ENCODE results near the gene ADK. TPM values are rescaled to one million over a fixed set of nuclear protein-coding genes. Genes with fewer than 3 reads are reported as not detected.

Gene ADK
- polyA plus RNA-seq, 4 donors = 7.2 to 32.3 (median 16.1) TPM

GRCh38 chr10:74238031-74238431 lies 87.0 kb downstream of the ADK start:
- FAIRE-seq = no peak
- peak in 1 of 2 donors; percentile 13 for DNase-seq
- H3K27me3 ChIP-seq (ENCODE audit: control insufficient read depth in 3 of 3, insufficient read depth in 3 of 3, low read length in 3 of 3) = no peaks in the 10 kb centered on the region
- WGBS, 3 donors = 60 to 77% (median 71%) methylated on average over 6 of the region's 6 CpGs
- H3K9me3 ChIP-seq (ENCODE audit: control insufficient read depth in 2 of 2, insufficient read depth in 1 of 2, low read depth in 1 of 2, low read length in 1 of 2) = peaks cover 0 to 2% of the 10 kb centered on the region in 2 donors
- H3K36me3 ChIP-seq (ENCODE audit: control insufficient read depth in 3 of 3, insufficient read depth in 2 of 3, low read depth in 1 of 3, low read length in 3 of 3) = peaks cover 0 to 6% (median 5%) of the 10 kb centered on the region in 3 donors
- no peak overlapping the region for H3K27ac ChIP-seq (ENCODE audit: low read depth in 1 of 3, low read length in 2 of 3)
- no peak overlapping the region for H3K4me3 ChIP-seq (ENCODE audit: low read depth in 1 of 3, low read length in 3 of 3)
- no peaks in the 10 kb centered on the region for H3K4me1 ChIP-seq (ENCODE audit: control insufficient read depth in 3 of 3, insufficient read depth in 2 of 3, low read depth in 1 of 3, low read length in 2 of 3)

DNA sequence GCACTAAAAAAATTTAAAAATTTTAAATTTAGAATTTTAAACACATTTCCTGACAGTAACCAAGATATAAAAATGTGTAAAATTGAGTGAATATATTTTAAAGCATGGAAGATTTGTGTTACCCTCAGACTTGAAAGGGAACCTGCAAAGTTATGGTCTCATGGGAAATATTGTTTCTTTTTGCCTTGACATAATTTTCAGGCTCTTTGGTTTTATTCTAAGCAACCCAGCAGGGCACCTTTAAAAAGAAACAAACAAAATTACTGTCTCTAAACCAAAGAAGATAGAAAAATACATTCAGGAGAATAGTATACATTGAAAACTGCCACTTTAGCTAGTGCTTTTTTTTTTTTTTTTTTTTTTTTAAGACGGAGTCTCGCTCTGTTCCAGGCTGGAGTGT lies 87.5 kb downstream of the ADK start:
- no peaks in the 10 kb centered on the region for H3K27me3 ChIP-seq (ENCODE audit: control insufficient read depth in 3 of 3, insufficient read depth in 3 of 3, low read length in 3 of 3)
- WGBS, 3 donors = 90 to 100% (median 100%) methylated on average over 2 of the region's 2 CpGs
- peaks cover 0 to 10% (median 6%) of the 10 kb centered on the region in 3 donors for H3K36me3 ChIP-seq (ENCODE audit: control insufficient read depth in 3 of 3, insufficient read depth in 2 of 3, low read depth in 1 of 3, low read length in 3 of 3)
- H3K9me3 ChIP-seq (ENCODE audit: control insufficient read depth in 2 of 2, insufficient read depth in 1 of 2, low read depth in 1 of 2, low read length in 1 of 2) = peaks cover 0 to 2% of the 10 kb centered on the region in 2 donors
- H3K27ac ChIP-seq (ENCODE audit: low read depth in 1 of 3, low read length in 2 of 3) = no peak overlapping the region
- FAIRE-seq (no peak), DNase-seq (no peak)
- no peaks in the 10 kb centered on the region for H3K4me1 ChIP-seq (ENCODE audit: control insufficient read depth in 3 of 3, insufficient read depth in 2 of 3, low read depth in 1 of 3, low read length in 2 of 3)
- no peak overlapping the region for H3K4me3 ChIP-seq (ENCODE audit: low read depth in 1 of 3, low read length in 3 of 3)

DNA sequence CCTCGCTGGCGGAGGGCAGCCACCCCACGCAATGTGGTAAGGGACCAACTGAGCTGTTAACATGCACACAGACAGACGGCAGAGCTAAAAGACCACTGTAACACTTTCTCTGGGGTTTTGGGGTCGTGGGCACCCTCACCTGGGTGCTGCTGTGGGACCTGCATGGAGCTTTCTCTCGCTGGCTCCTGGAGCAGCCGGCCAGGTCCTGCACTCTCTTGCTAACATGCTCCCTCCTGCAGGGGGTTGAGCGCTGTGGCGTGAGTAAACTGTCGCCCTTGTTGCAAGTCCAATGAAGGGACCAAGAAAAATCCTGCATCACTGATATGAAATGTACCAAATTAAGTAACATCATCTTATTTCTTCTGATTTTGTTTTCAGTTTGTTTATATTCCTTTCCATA lies 92.0 kb downstream of the ADK start:
- Histone ChIP-seq H3K9me3 (ENCODE audit: control insufficient read depth in 2 of 2, insufficient read depth in 1 of 2, low read depth in 1 of 2, low read length in 1 of 2) (peaks cover 0 to 2% of the 10 kb centered on the region in 2 donors), H3K4me1 (ENCODE audit: control insufficient read depth in 3 of 3, insufficient read depth in 2 of 3, low read depth in 1 of 3, low read length in 2 of 3) (no peaks in the 10 kb centered on the region), H3K4me3 (ENCODE audit: low read depth in 1 of 3, low read length in 3 of 3) (no peak overlapping the region), H3K27me3 (ENCODE audit: control insufficient read depth in 3 of 3, insufficient read depth in 3 of 3, low read length in 3 of 3) (no peaks in the 10 kb centered on the region), H3K27ac (ENCODE audit: low read depth in 1 of 3, low read length in 2 of 3) (no peak overlapping the region), H3K36me3 (ENCODE audit: control insufficient read depth in 3 of 3, insufficient read depth in 2 of 3, low read depth in 1 of 3, low read length in 3 of 3) (peaks cover 0 to 11% (median 6%) of the 10 kb centered on the region in 3 donors)
- FAIRE-seq = no peak
- DNase-seq = no peak
- WGBS, 3 donors = 91 to 94% (median 92%) methylated on average over 10 of the region's 10 CpGs

GRCh38 chr10:74244097-74244685 lies 93.2 kb downstream of the ADK start:
- DNase-seq (peak; percentile 17 to 51), FAIRE-seq (peak; percentile 87)
- H3K9me3 ChIP-seq (ENCODE audit: control insufficient read depth in 2 of 2, insufficient read depth in 1 of 2, low read depth in 1 of 2, low read length in 1 of 2) = peaks cover 0 to 2% of the 10 kb centered on the region in 2 donors
- no peak overlapping the region for H3K4me3 ChIP-seq (ENCODE audit: low read depth in 1 of 3, low read length in 3 of 3)
- no peaks in the 10 kb centered on the region for H3K4me1 ChIP-seq (ENCODE audit: control insufficient read depth in 3 of 3, insufficient read depth in 2 of 3, low read depth in 1 of 3, low read length in 2 of 3)
- H3K27ac ChIP-seq (ENCODE audit: low read depth in 1 of 3, low read length in 2 of 3) = no peak overlapping the region
- H3K27me3 ChIP-seq (ENCODE audit: control insufficient read depth in 3 of 3, insufficient read depth in 3 of 3, low read length in 3 of 3) = no peaks in the 10 kb centered on the region
- peaks cover 0 to 11% (median 6%) of the 10 kb centered on the region in 3 donors for H3K36me3 ChIP-seq (ENCODE audit: control insufficient read depth in 3 of 3, insufficient read depth in 2 of 3, low read depth in 1 of 3, low read length in 3 of 3)
- WGBS, 3 donors = 5 to 6% (median 5%) methylated on average over 3 of the region's 3 CpGs

DNA sequence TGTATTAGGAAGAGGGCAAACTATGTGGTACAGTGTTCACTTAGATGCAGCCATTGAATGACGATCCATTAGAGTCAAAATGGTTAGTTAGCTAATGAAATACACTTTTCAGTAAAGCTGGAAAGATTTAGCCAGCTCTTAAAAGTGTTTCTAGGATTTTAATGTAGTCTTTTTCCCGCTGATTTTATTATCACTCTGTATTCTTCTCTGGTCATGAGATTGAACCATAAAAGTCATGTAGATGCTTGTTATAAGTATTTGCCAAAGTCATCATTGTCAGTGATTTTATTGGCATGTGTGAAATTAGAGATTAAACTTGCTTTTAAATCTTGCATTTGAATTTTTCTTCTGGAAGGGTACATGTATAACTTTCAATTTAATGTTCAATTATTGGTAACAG lies 93.8 kb downstream of the ADK start:
- no peak for FAIRE-seq
- H3K27me3 ChIP-seq (ENCODE audit: control insufficient read depth in 3 of 3, insufficient read depth in 3 of 3, low read length in 3 of 3) = no peaks in the 10 kb centered on the region
- 89 to 95% (median 93%) methylated on average over 2 of the region's 2 CpGs for WGBS, 3 donors
- peaks cover 0 to 2% of the 10 kb centered on the region in 2 donors for H3K9me3 ChIP-seq (ENCODE audit: control insufficient read depth in 2 of 2, insufficient read depth in 1 of 2, low read depth in 1 of 2, low read length in 1 of 2)
- no peak overlapping the region for H3K27ac ChIP-seq (ENCODE audit: low read depth in 1 of 3, low read length in 2 of 3)
- H3K36me3 ChIP-seq (ENCODE audit: control insufficient read depth in 3 of 3, insufficient read depth in 2 of 3, low read depth in 1 of 3, low read length in 3 of 3) = peaks cover 0 to 11% (median 6%) of the 10 kb centered on the region in 3 donors
- no peak for DNase-seq
- H3K4me3 ChIP-seq (ENCODE audit: low read depth in 1 of 3, low read length in 3 of 3) = no peak overlapping the region
- H3K4me1 ChIP-seq (ENCODE audit: control insufficient read depth in 3 of 3, insufficient read depth in 2 of 3, low read depth in 1 of 3, low read length in 2 of 3) = no peaks in the 10 kb centered on the region

DNA sequence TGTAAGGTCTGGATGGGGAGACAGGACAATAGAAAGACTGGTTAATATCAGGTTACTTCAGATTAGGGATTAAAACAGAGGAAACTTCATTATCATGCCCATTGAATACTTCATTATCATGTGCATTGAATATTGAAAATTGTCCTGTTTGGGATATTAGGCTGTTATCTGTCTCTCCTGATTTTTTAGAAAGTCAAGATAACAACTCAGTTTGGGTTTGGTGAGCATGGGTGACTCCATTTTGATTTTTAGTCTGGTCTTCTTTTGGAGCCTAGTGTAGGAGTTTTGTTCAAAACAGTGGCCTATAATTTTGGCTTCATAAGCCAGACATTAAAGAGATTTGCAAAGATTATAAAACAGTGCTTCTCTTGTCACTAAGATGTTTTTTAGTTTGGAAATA lies 95.5 kb downstream of the ADK start:
- Histone ChIP-seq H3K4me3 (ENCODE audit: low read depth in 1 of 3, low read length in 3 of 3) (no peak overlapping the region), H3K9me3 (ENCODE audit: control insufficient read depth in 2 of 2, insufficient read depth in 1 of 2, low read depth in 1 of 2, low read length in 1 of 2) (peaks cover 0 to 2% of the 10 kb centered on the region in 2 donors), H3K4me1 (ENCODE audit: control insufficient read depth in 3 of 3, insufficient read depth in 2 of 3, low read depth in 1 of 3, low read length in 2 of 3) (no peaks in the 10 kb centered on the region), H3K36me3 (ENCODE audit: control insufficient read depth in 3 of 3, insufficient read depth in 2 of 3, low read depth in 1 of 3, low read length in 3 of 3) (peaks cover 0 to 11% (median 6%) of the 10 kb centered on the region in 3 donors), H3K27me3 (ENCODE audit: control insufficient read depth in 3 of 3, insufficient read depth in 3 of 3, low read length in 3 of 3) (no peaks in the 10 kb centered on the region), H3K27ac (ENCODE audit: low read depth in 1 of 3, low read length in 2 of 3) (no peak overlapping the region)
- DNase-seq = no peak
- no peak for FAIRE-seq

GRCh38 chr10:74249865-74250264 lies 98.8 kb downstream of the ADK start:
- 98 to 100% (median 100%) methylated on average over 1 of the region's 1 CpG for WGBS, 3 donors
- no peak for FAIRE-seq
- no peaks in the 10 kb centered on the region for H3K27me3 ChIP-seq (ENCODE audit: control insufficient read depth in 3 of 3, insufficient read depth in 3 of 3, low read length in 3 of 3)

DNA sequence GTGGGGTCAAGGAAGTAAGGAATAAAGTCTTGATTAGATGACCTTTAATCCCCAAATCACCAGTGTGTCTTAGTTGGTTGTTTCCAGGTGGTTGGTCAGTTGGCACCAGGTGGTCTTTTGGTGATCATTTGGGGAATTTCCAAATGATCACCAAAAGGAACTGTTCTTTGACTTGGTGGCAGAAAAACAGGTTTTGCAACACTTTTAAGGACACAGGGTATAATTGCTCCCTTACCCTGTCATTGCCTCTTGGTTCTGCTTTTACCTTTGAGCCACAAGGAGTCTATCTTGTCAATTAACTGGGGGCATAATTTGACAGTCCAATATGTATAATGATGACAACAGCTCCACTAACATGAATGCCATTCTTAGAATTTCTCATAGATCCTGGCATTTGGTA lies 104.2 kb downstream of the ADK start:
- Histone ChIP-seq H3K9me3 (ENCODE audit: control insufficient read depth in 2 of 2, insufficient read depth in 1 of 2, low read depth in 1 of 2, low read length in 1 of 2) (no peaks in the 10 kb centered on the region), H3K4me1 (ENCODE audit: control insufficient read depth in 3 of 3, insufficient read depth in 2 of 3, low read depth in 1 of 3, low read length in 2 of 3) (no peaks in the 10 kb centered on the region), H3K27ac (ENCODE audit: low read depth in 1 of 3, low read length in 2 of 3) (no peak overlapping the region), H3K4me3 (ENCODE audit: low read depth in 1 of 3, low read length in 3 of 3) (no peak overlapping the region), H3K36me3 (ENCODE audit: control insufficient read depth in 3 of 3, insufficient read depth in 2 of 3, low read depth in 1 of 3, low read length in 3 of 3) (no peaks in the 10 kb centered on the region), H3K27me3 (ENCODE audit: control insufficient read depth in 3 of 3, insufficient read depth in 3 of 3, low read length in 3 of 3) (no peaks in the 10 kb centered on the region)
- FAIRE-seq (no peak), DNase-seq (peak in 1 of 2 donors; percentile 10)

More at GRCh38 chr10:74249865-74250264, 98.8 kb downstream of the ADK start:
- Histone ChIP-seq H3K9me3 (ENCODE audit: control insufficient read depth in 2 of 2, insufficient read depth in 1 of 2, low read depth in 1 of 2, low read length in 1 of 2) (no peaks in the 10 kb centered on the region), H3K4me1 (ENCODE audit: control insufficient read depth in 3 of 3, insufficient read depth in 2 of 3, low read depth in 1 of 3, low read length in 2 of 3) (no peaks in the 10 kb centered on the region), H3K4me3 (ENCODE audit: low read depth in 1 of 3, low read length in 3 of 3) (no peak overlapping the region), H3K27ac (ENCODE audit: low read depth in 1 of 3, low read length in 2 of 3) (no peak overlapping the region), H3K36me3 (ENCODE audit: control insufficient read depth in 3 of 3, insufficient read depth in 2 of 3, low read depth in 1 of 3, low read length in 3 of 3) (no peaks in the 10 kb centered on the region)
- no peak for DNase-seq

DNA sequence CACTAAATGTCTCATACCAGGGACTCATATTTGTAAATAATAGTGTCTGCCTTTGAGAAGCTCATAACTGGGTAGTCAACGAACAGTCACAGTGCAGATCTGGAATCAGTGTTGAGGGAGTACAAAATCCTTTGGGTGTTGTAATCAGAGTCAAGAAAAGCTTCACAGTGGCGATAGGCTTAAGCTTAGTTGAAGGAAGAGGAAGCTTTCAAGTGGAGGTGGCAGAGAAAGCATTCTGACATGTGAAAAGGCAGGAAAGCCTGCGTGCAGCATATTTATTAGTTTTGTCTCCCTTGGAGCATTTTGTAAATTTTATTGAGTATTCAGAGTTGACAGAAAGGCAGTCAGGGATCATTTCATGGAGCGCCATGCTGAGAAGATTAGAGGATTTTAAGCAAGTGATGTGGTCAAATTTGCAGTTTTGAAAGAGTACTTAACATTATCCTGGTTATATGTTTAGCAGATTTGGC lies 104.9 kb downstream of the ADK start:
- 71 to 76% (median 73%) methylated on average over 4 of the region's 4 CpGs for whole genome bisulfite sequencing, 3 donors
- no peaks in the 10 kb centered on the region for H3K36me3 ChIP-seq (ENCODE audit: control insufficient read depth in 3 of 3, insufficient read depth in 2 of 3, low read depth in 1 of 3, low read length in 3 of 3)

More for the DNA sequence above, 104.9 kb downstream of the ADK start:
- DNase-seq = no peak
- Histone ChIP-seq H3K27ac (ENCODE audit: low read depth in 1 of 3, low read length in 2 of 3) (no peak overlapping the region), H3K4me3 (ENCODE audit: low read depth in 1 of 3, low read length in 3 of 3) (no peak overlapping the region), H3K4me1 (ENCODE audit: control insufficient read depth in 3 of 3, insufficient read depth in 2 of 3, low read depth in 1 of 3, low read length in 2 of 3) (no peaks in the 10 kb centered on the region), H3K27me3 (ENCODE audit: control insufficient read depth in 3 of 3, insufficient read depth in 3 of 3, low read length in 3 of 3) (no peaks in the 10 kb centered on the region), H3K9me3 (ENCODE audit: control insufficient read depth in 2 of 2, insufficient read depth in 1 of 2, low read depth in 1 of 2, low read length in 1 of 2) (no peaks in the 10 kb centered on the region)
- no peak for FAIRE-seq

Measured in small intestine (tissue), 7 donors.